AG04449 (cell line): ENCODE results near the gene LRATD1.
"Not testable (repeated sequence)": the region's sequence is repeated elsewhere in the genome, so short reads cannot be mapped to it uniquely, and the experiment has no call there.

Experiments
- CTCF ChIA-PET: fragments of 350-600 bp; formaldehyde crosslinking; extraction: SDS; loops from one replicate; lab custom pipeline; 2021; ENCODE audit warnings: antibody characterized with exemption; lab: Yijun Ruan, JAX
- POLR2A ChIA-PET: fragments of 400-600, 350-600 bp; formaldehyde crosslinking; extraction: SDS; loops from one replicate; lab custom pipeline; 2020; ENCODE audit warnings: antibody characterized with exemption, inconsistent platforms; lab: Yijun Ruan, JAX
- DNase-seq: peaks from one replicate; pipeline ENCODE4 v3.0.0-alpha.2; 2010; ENCODE audit warnings: low read depth, low spot score
- H3K4me3 ChIP-seq: 2 replicates; pipeline ENCODE4 v1.5.1; 2011; ENCODE audit warnings: low read depth, mild to moderate bottlenecking, control low read depth, low read length
- CTCF ChIP-seq: IDR thresholded peaks from one replicate; pipeline ENCODE4 v1.5.1; 2011; ENCODE audit warnings: mild to moderate bottlenecking, moderate library complexity, low read length, control low read depth, inconsistent platforms; ENCODE audit not compliant: insufficient read depth; ENCODE audit errors: missing control alignments

The LRATD1 gene

GRCh38 chr2:14616950-14617349, 15.6 kb upstream of the LRATD1 start:
- no peak for TF ChIP-seq CTCF
- CTCF ChIA-PET, result no interaction called here
- no peak overlapping the region for H3K4me3 ChIP-seq
- DNase-seq, result no peak
- POLR2A ChIA-PET, result no interaction called here

GRCh38 chr2:14619441-14619840, 13.1 kb upstream of the LRATD1 start:
- no peak for TF ChIP-seq CTCF
- ChIA-PET CTCF (no interaction called here), POLR2A (no interaction called here)
- DNase-seq, result no peak
- no peak overlapping the region for H3K4me3 ChIP-seq

- no peak for DNase-seq
- ChIA-PET CTCF (interaction anchor here (2.3 kb wide), 1 partner anchor 13 kb away, joined by 7 read pairs; no protein-coding TSS in a partner anchor), POLR2A (no interaction called here)
- no peak overlapping the region for H3K4me3 ChIP-seq
- TF ChIP-seq CTCF, result no peak
These were observed 11.4 kb upstream of the LRATD1 start for GRCh38 chr2:14621114-14621513.

- ChIA-PET POLR2A (no interaction called here), CTCF (interaction anchor here (2.3 kb wide), 1 partner anchor 12 kb away, joined by 7 read pairs; no protein-coding TSS in a partner anchor)
- no peak for TF ChIP-seq CTCF
- no peak overlapping the region for H3K4me3 ChIP-seq
- no peak for DNase-seq
These were observed 10.5 kb upstream of the LRATD1 start for GRCh38 chr2:14621906-14622549.

- POLR2A ChIA-PET, H3K4me3 ChIP-seq, DNase-seq: not testable (repeated sequence)
- CTCF ChIA-PET, result interaction anchor here (2.3 kb wide), 1 partner anchor 12 kb away, joined by 7 read pairs; no protein-coding TSS in a partner anchor
These were observed 10.0 kb upstream of the LRATD1 start for GRCh38 chr2:14622550-14622939.

GRCh38 chr2:14623237-14623636, 9.3 kb upstream of the LRATD1 start:
- ChIA-PET CTCF (interaction anchor here (2.1 kb wide), 1 partner anchor 11 kb away, joined by 6 read pairs; no protein-coding TSS in a partner anchor), POLR2A (no interaction called here)
- no peak overlapping the region for H3K4me3 ChIP-seq
- DNase-seq, result no peak
- TF ChIP-seq CTCF, result no peak

GRCh38 chr2:14626873-14627272, 5.6 kb upstream of the LRATD1 start:
- no peak for TF ChIP-seq CTCF
- POLR2A ChIA-PET, result no interaction called here
- no peak overlapping the region for H3K4me3 ChIP-seq
- no peak for DNase-seq
- CTCF ChIA-PET, result no interaction called here
